NT2/D1 (cell line): ENCODE measurements around the gene LRRIQ4.

Experiments used
- SUZ12 ChIP-seq: IDR thresholded peaks from 2 replicates; pipeline ENCODE4 v1.6.1; 2011; ENCODE audit not compliant: insufficient read length, insufficient read depth; ENCODE audit errors: extremely low read depth
- YY1 ChIP-seq: IDR thresholded peaks from 2 replicates; pipeline ENCODE4 v1.6.1; 2011; ENCODE audit not compliant: insufficient read length, insufficient read depth
- ZNF274 ChIP-seq: IDR thresholded peaks from 2 replicates; pipeline ENCODE4 v1.6.1; 2011; ENCODE audit warnings: mild to moderate bottlenecking, low read depth, low read length

DNA sequence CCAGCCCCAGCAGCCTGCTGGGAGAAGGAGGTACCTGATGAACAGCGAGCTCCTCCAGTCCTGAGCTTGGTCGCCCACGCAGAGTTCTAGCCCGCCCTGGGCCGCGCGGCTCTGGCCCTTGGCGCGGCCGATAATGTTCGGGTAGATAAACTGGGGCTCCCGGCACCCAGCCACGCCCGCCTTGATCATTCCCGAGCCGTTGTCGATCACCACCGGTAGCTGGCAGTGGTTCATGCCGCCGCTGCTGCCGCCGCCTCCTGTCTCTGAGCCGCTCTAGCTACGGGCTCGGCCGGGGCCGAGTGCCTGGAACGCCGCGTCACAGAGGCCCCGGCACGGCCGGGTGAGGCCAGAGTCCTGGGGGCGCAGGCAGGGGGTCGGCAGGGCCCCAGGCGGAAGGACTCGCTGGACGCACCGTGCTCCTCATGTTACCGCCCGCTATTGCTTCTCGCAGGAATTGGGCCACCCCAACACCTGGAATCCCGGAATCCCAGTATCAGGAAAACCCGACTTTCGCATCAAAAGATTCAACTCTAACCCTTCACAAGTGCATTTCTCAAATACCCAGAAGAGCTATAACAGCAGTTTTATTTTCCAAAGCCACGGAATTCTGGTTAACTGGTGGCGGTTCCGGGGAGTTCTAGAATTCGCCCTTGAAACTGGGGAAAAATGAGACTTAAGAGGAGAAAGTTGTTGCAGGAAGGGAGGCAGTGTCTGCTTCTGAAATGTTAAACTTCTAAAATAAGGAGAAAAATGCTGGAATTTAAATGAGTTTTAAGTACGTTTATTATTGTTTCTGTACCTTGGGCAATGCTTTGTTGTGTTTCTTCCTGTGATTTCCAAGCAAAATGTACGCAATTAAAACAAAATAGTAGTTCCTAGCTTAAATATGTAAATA, 43.1 kb upstream of the LRRIQ4 start, which contains the start of gene ACTRT3:
- TF ChIP-seq YY1 (no peak), ZNF274 (no peak), SUZ12 (no peak)
